GM23338 (cell line): ENCODE results near the gene C6orf47. TPM values are rescaled to one million over a fixed set of nuclear protein-coding genes. Genes with fewer than 3 reads are reported as not detected.
A peak's percentile ranks its signal among the peaks of the same experiment; 100 is the strongest.

ENCODE experiments used
- ATAC-seq: fragments of 200-7000 bp; cut with Tn5 transposase; 3 replicates; pipeline ENCODE4 v1.9.1; 2020
- DNase-seq: peaks from one replicate; pipeline ENCODE4 v3.0.0-alpha.2; 2015; ENCODE audit warnings: low spot score
- H2AFZ ChIP-seq: fragments of 200-600 bp; sonication (generic); 2 replicates; pipeline ENCODE4 v1.8.0; 2016; ENCODE audit warnings: antibody characterized with exemption, mild to moderate bottlenecking, moderate library complexity
- H3F3A ChIP-seq: fragments of 200-600 bp; sonication (generic); replicated peaks from 2 replicates; pipeline ENCODE4 v1.8.0; 2017; ENCODE audit warnings: antibody characterized with exemption, mixed run types, low read depth
- H3K27ac ChIP-seq: fragments of 200-600 bp; sonication (generic); 2 replicates; pipeline ENCODE4 v1.6.1; 2016; ENCODE audit warnings: low read depth
- H3K27me3 ChIP-seq: fragments of 200-600 bp; sonication (generic); 2 replicates; pipeline ENCODE4 v1.8.0; 2016; ENCODE audit warnings: mild to moderate bottlenecking, mixed run types, moderate library complexity; ENCODE audit not compliant: insufficient read depth
- H3K36me3 ChIP-seq: fragments of 200-600 bp; sonication (generic); 2 replicates; pipeline ENCODE4 v1.8.0; 2016; ENCODE audit warnings: mild to moderate bottlenecking; ENCODE audit not compliant: insufficient read depth
- H3K4me1 ChIP-seq: fragments of 200-600 bp; sonication (generic); 2 replicates; pipeline ENCODE4 v1.8.0; 2016; ENCODE audit warnings: mild to moderate bottlenecking, moderate library complexity; ENCODE audit not compliant: insufficient read depth
- H3K4me2 ChIP-seq: fragments of 200-600 bp; sonication (generic); 2 replicates; pipeline ENCODE4 v1.7.1; 2017; ENCODE audit warnings: mixed run types
- H3K4me3 ChIP-seq: fragments of 200-600 bp; sonication (generic); 2 replicates; pipeline ENCODE4 v1.6.1; 2016; ENCODE audit warnings: mixed run types
- H3K79me2 ChIP-seq: fragments of 200-600 bp; sonication (generic); replicated peaks from 2 replicates; pipeline ENCODE4 v1.8.0; 2017; ENCODE audit warnings: mild to moderate bottlenecking; ENCODE audit not compliant: insufficient read depth
- H3K9me2 ChIP-seq: fragments of 200-600 bp; sonication (generic); 2 replicates; pipeline ENCODE4 v1.8.0; 2017; ENCODE audit not compliant: insufficient read depth
- H4K20me1 ChIP-seq: fragments of 200-600 bp; sonication (generic); replicated peaks from 2 replicates; pipeline ENCODE4 v1.8.0; 2017; ENCODE audit warnings: mild to moderate bottlenecking; ENCODE audit not compliant: insufficient read depth
- H3K27ac Mint-ChIP-seq: 2 replicates; pipeline ENCODE4 v1.8.0; 2020; ENCODE audit warnings: inconsistent platforms, mild to moderate bottlenecking, moderate library complexity, mixed read lengths
- H3K27me3 Mint-ChIP-seq: 3 replicates; pipeline ENCODE4 v1.8.0; 2022; ENCODE audit warnings: low read depth, mild to moderate bottlenecking, moderate library complexity, mixed read lengths, inconsistent platforms; ENCODE audit not compliant: insufficient read depth, poor library complexity
- H3K36me3 Mint-ChIP-seq: 3 replicates; pipeline ENCODE4 v1.8.0; 2021; ENCODE audit warnings: low read depth, mild to moderate bottlenecking, inconsistent platforms, moderate library complexity, mixed read lengths
- H3K4me1 Mint-ChIP-seq: 3 replicates; pipeline ENCODE4 v1.8.0; 2020; ENCODE audit warnings: mild to moderate bottlenecking, inconsistent platforms, mixed read lengths
- H3K4me3 Mint-ChIP-seq: 3 replicates; pipeline ENCODE4 v1.8.0; 2021; ENCODE audit warnings: moderate library complexity, mild to moderate bottlenecking, inconsistent platforms, mixed read lengths
- H3K9me3 Mint-ChIP-seq: 3 replicates; pipeline ENCODE4 v1.8.0; 2020; ENCODE audit warnings: moderate library complexity, mild to moderate bottlenecking, inconsistent platforms, mixed read lengths
- CTCF ChIP-seq, 2 experiments: fragments of 200-600 bp in 1 of 2; sonication (generic) in 1 of 2; conservative IDR thresholded peaks; 2 replicates each; pipeline versions ENCODE4 v1.5.1 to v1.6.1; 2016 to 2017; ENCODE audit warnings: antibody characterized with exemption in 2 of 2, low read depth in 2 of 2, mild to moderate bottlenecking in 2 of 2, moderate library complexity in 1 of 2
- ETS1 ChIP-seq: IDR thresholded peaks from 2 replicates; pipeline ENCODE4 v1.6.1; 2016; ENCODE audit warnings: antibody characterized with exemption
- EZH2phosphoT487 ChIP-seq: fragments of 200-600 bp; sonication (generic); IDR thresholded peaks from one replicate; pipeline ENCODE4 v1.8.1; 2018; ENCODE audit warnings: antibody characterized with exemption; ENCODE audit not compliant: unreplicated experiment
- JUNB ChIP-seq: IDR thresholded peaks from one replicate; pipeline ENCODE4 v1.6.1; 2016; ENCODE audit warnings: antibody characterized with exemption; ENCODE audit not compliant: unreplicated experiment
- POLR2AphosphoS5 ChIP-seq: IDR thresholded peaks from 2 replicates; pipeline ENCODE4 v1.6.1; 2016; ENCODE audit warnings: antibody characterized with exemption, low read depth
- ZNF331 ChIP-seq: fragments of 250-450 bp; sonication (Bioruptor Pico); IDR thresholded peaks from 2 replicates; pipeline ENCODE4 v1.5.0; 2020; ENCODE audit warnings: low read depth, mild to moderate bottlenecking, moderate library complexity
- polyA plus RNA-seq: library from polyadenylated mRNA; unstranded; fragments of >200 nt; fragmentation: Nextera tagmentation; extraction: Ambion mirVana; gene quantifications from 2 replicates; pipeline ENCODE4 v1.2.1, GENCODE V29; 2016
- total RNA-seq: library from RNA; depleted of rRNA; stranded (reverse); fragments of >200 nt; shearing (Covaris generic); gene quantifications from 2 replicates; pipeline ENCODE4 v1.2.3, GENCODE V29; 2014
- TF ChIP-seq, protein P1 (sequence below): fragments of 250-450 bp; sonication (Bioruptor Pico); IDR thresholded peaks from 2 replicates; pipeline ENCODE4 v1.5.0; 2020; ENCODE audit warnings: mild to moderate bottlenecking, moderate library complexity

C6orf47 gene
- total and polyA plus RNA-seq, 2 experiments from 2014 or later, result 9.4 to 12.8 TPM

GRCh38 chr6:31690231-31691077, 29.9 kb upstream of the C6orf47 start (continued):
- TF ChIP-seq, protein P1, sequence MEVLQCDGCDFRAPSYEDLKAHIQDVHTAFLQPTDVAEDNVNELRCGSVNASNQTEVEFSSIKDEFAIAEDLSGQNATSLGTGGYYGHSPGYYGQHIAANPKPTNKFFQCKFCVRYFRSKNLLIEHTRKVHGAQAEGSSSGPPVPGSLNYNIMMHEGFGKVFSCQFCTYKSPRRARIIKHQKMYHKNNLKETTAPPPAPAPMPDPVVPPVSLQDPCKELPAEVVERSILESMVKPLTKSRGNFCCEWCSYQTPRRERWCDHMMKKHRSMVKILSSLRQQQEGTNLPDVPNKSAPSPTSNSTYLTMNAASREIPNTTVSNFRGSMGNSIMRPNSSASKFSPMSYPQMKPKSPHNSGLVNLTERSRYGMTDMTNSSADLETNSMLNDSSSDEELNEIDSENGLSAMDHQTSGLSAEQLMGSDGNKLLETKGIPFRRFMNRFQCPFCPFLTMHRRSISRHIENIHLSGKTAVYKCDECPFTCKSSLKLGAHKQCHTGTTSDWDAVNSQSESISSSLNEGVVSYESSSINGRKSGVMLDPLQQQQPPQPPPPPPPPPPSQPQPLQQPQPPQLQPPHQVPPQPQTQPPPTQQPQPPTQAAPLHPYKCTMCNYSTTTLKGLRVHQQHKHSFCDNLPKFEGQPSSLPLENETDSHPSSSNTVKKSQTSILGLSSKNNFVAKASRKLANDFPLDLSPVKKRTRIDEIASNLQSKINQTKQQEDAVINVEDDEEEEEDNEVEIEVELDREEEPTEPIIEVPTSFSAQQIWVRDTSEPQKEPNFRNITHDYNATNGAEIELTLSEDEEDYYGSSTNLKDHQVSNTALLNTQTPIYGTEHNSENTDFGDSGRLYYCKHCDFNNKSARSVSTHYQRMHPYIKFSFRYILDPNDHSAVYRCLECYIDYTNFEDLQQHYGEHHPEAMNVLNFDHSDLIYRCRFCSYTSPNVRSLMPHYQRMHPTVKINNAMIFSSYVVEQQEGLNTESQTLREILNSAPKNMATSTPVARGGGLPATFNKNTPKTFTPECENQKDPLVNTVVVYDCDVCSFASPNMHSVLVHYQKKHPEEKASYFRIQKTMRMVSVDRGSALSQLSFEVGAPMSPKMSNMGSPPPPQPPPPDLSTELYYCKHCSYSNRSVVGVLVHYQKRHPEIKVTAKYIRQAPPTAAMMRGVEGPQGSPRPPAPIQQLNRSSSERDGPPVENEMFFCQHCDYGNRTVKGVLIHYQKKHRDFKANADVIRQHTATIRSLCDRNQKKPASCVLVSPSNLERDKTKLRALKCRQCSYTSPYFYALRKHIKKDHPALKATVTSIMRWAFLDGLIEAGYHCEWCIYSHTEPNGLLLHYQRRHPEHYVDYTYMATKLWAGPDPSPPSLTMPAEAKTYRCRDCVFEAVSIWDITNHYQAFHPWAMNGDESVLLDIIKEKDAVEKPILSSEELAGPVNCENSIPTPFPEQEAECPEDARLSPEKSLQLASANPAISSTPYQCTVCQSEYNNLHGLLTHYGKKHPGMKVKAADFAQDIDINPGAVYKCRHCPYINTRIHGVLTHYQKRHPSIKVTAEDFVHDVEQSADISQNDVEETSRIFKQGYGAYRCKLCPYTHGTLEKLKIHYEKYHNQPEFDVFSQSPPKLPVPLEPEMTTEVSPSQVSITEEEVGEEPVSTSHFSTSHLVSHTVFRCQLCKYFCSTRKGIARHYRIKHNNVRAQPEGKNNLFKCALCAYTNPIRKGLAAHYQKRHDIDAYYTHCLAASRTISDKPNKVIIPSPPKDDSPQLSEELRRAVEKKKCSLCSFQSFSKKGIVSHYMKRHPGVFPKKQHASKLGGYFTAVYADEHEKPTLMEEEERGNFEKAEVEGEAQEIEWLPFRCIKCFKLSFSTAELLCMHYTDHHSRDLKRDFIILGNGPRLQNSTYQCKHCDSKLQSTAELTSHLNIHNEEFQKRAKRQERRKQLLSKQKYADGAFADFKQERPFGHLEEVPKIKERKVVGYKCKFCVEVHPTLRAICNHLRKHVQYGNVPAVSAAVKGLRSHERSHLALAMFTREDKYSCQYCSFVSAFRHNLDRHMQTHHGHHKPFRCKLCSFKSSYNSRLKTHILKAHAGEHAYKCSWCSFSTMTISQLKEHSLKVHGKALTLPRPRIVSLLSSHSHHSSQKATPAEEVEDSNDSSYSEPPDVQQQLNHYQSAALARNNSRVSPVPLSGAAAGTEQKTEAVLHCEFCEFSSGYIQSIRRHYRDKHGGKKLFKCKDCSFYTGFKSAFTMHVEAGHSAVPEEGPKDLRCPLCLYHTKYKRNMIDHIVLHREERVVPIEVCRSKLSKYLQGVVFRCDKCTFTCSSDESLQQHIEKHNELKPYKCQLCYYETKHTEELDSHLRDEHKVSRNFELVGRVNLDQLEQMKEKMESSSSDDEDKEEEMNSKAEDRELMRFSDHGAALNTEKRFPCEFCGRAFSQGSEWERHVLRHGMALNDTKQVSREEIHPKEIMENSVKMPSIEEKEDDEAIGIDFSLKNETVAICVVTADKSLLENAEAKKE (CRISPR knock-in tag), result no peak
- TF ChIP-seq JUNB (no peak), POLR2AphosphoS5 (no peak), EZH2phosphoT487 (no peak), ZNF331 (CRISPR knock-in tag) (no peak)

GRCh38 chr6:31689249-31690110, 28.9 kb upstream of the C6orf47 start:
- Histone ChIP-seq H3K9me2 (no peaks in the 10 kb centered on the region), H3K4me2 (no peak overlapping the region), H3K79me2 (no peaks in the 10 kb centered on the region), H3K4me3 (no peak overlapping the region), H3K36me3 (no peaks in the 10 kb centered on the region), H3K27ac (no peak overlapping the region), H3K4me1 (no peaks in the 10 kb centered on the region), H3F3A (no peaks in the 10 kb centered on the region), H2AFZ (no peak overlapping the region), H3K27me3 (no peaks in the 10 kb centered on the region), H4K20me1 (no peaks in the 10 kb centered on the region)
- peaks cover 19% of the 10 kb centered on the region for H3K36me3 Mint-ChIP-seq
- H3K27ac Mint-ChIP-seq, result no peak overlapping the region
- no peak overlapping the region for H3K4me3 Mint-ChIP-seq
- peaks cover 6% of the 10 kb centered on the region for H3K27me3 Mint-ChIP-seq
- H3K4me1 Mint-ChIP-seq, result no peaks in the 10 kb centered on the region; the same call in 2 of the 3 replicates
- DNase-seq, result peak; percentile 72
- no peaks in the 10 kb centered on the region for H3K9me3 Mint-ChIP-seq
- peak; percentile 89 for ATAC-seq
- TF ChIP-seq CTCF (conservative IDR thresholded peaks at IDR 0.05; ENCODE audit: low read depth in 2 of 2) (peak; percentile 69 to 80), ETS1 (no peak)
